Smooth muscle cell (in vitro differentiated cells): ENCODE data around the gene GKN1. TPM values are rescaled to one million over a fixed set of nuclear protein-coding genes. Genes with fewer than 3 reads are reported as not detected.

Experiments used
- DNase-seq: peaks from one replicate; lab custom pipeline; 2025; ENCODE audit not compliant: unreplicated experiment; lab: John Stamatoyannopoulos, UW
- H2AFZ ChIP-seq: fragments of 200-600 bp; sonication (generic); 2 replicates; pipeline ENCODE4 v1.6.0; 2016; ENCODE audit warnings: antibody characterized with exemption, low read depth, mild to moderate bottlenecking
- H3F3A ChIP-seq: fragments of 200-600 bp; sonication (generic); 2 replicates; pipeline ENCODE4 v1.6.0; 2017; ENCODE audit warnings: antibody characterized with exemption, low read depth
- H3K27ac ChIP-seq: fragments of 200-600 bp; sonication (generic); 2 replicates; pipeline ENCODE4 v1.5.1; 2016; ENCODE audit warnings: low read depth, mild to moderate bottlenecking
- H3K27me3 ChIP-seq: fragments of 200-600 bp; sonication (generic); 2 replicates; pipeline ENCODE4 v1.6.1; 2016; ENCODE audit warnings: low read depth, mild to moderate bottlenecking
- H3K36me3 ChIP-seq: fragments of 200-600 bp; sonication (generic); 2 replicates; pipeline ENCODE4 v1.5.1; 2016; ENCODE audit warnings: low read depth
- H3K4me1 ChIP-seq: fragments of 200-600 bp; sonication (generic); 2 replicates; pipeline ENCODE4 v1.5.1; 2016; ENCODE audit warnings: low read depth
- H3K4me2 ChIP-seq: fragments of 200-600 bp; sonication (generic); 2 replicates; pipeline ENCODE4 v1.6.0; 2016; ENCODE audit warnings: mild to moderate bottlenecking
- H3K4me3 ChIP-seq: fragments of 200-600 bp; sonication (generic); 2 replicates; pipeline ENCODE4 v1.5.1; 2016; ENCODE audit warnings: mild to moderate bottlenecking
- H3K79me2 ChIP-seq: fragments of 200-600 bp; sonication (generic); 2 replicates; pipeline ENCODE4 v1.6.0; 2016; ENCODE audit warnings: low read depth, mild to moderate bottlenecking
- H3K9ac ChIP-seq: fragments of 200-600 bp; sonication (generic); 2 replicates; pipeline ENCODE4 v1.6.0; 2016; ENCODE audit warnings: low read depth
- H3K9me3 ChIP-seq: fragments of 200-600 bp; sonication (generic); replicated peaks from 2 replicates; pipeline ENCODE4 v1.5.1; 2016; ENCODE audit warnings: low read depth
- H4K20me1 ChIP-seq: fragments of 200-600 bp; sonication (generic); 2 replicates; pipeline ENCODE4 v1.6.0; 2016; ENCODE audit warnings: low read depth
- CTCF ChIP-seq: fragments of 200-600 bp; sonication (generic); IDR thresholded peaks from 2 replicates; pipeline ENCODE4 v1.5.1; 2017; ENCODE audit warnings: borderline replicate concordance, mild to moderate bottlenecking, antibody characterized with exemption; ENCODE audit not compliant: insufficient read depth, poor library complexity, severe bottlenecking
- WGBS: methylation state at CpG from one replicate; pipeline ENCODE4 v1.1.7; 2016; ENCODE audit warnings: low lambda C conversion rate; 5-methylcytosine and 5-hydroxymethylcytosine counted together
- polyA plus RNA-seq: library from polyadenylated mRNA; unstranded; fragments of >200 nt; fragmentation: Nextera tagmentation; extraction: Ambion mirVana; gene quantifications from 2 replicates; pipeline ENCODE4 v1.2.1, GENCODE V29; 2016
- total RNA-seq: library from RNA; depleted of rRNA; stranded (reverse); fragments of >200 nt; gene quantifications from 2 replicates; pipeline ENCODE4 v1.2.3, GENCODE V29; 2014

Gene GKN1
- total and polyA plus RNA-seq, 2 experiments from 2014 or later = not detected

GRCh38 chr2:68970566-68971265, 3.7 kb upstream of the GKN1 start:
- Histone ChIP-seq H3F3A (peaks cover 9% of the 10 kb centered on the region), H4K20me1 (no peaks in the 10 kb centered on the region), H3K27ac (peak overlapping the region; percentile 81), H3K4me1 (peaks cover 6% of the 10 kb centered on the region), H2AFZ (no peak overlapping the region), H3K79me2 (no peaks in the 10 kb centered on the region), H3K9ac (no peak overlapping the region), H3K27me3 (no peaks in the 10 kb centered on the region), H3K36me3 (no peaks in the 10 kb centered on the region), H3K4me3 (no peak overlapping the region), H3K9me3 (no peaks in the 10 kb centered on the region), H3K4me2 (peak overlapping the region; percentile 56)
- TF ChIP-seq CTCF = no peak
- DNase-seq = no peak
- 94% methylated on average over 8 of the region's 8 CpGs for WGBS

GRCh38 chr2:68971591-68972231, 2.7 kb upstream of the GKN1 start:
- peaks cover 9% of the 10 kb centered on the region for H3F3A ChIP-seq
- H3K4me1 ChIP-seq = peaks cover 6% of the 10 kb centered on the region
- no peak overlapping the region for H3K4me3 ChIP-seq
- H3K9ac ChIP-seq = no peak overlapping the region
- H3K36me3 ChIP-seq = no peaks in the 10 kb centered on the region
- H3K79me2 ChIP-seq = no peaks in the 10 kb centered on the region
- no peak for DNase-seq
- no peak overlapping the region for H2AFZ ChIP-seq
- H3K27ac ChIP-seq = peak overlapping the region; percentile 81
- H3K4me2 ChIP-seq = peak overlapping the region; percentile 56
- no peak for TF ChIP-seq CTCF
- H4K20me1 ChIP-seq = no peaks in the 10 kb centered on the region
- H3K9me3 ChIP-seq = no peaks in the 10 kb centered on the region
- no peaks in the 10 kb centered on the region for H3K27me3 ChIP-seq
- WGBS = 7% methylated on average over 5 of the region's 5 CpGs

- Histone ChIP-seq H3K27ac (no peak overlapping the region), H3K79me2 (no peaks in the 10 kb centered on the region), H3K36me3 (no peaks in the 10 kb centered on the region), H3K9ac (no peak overlapping the region), H2AFZ (no peak overlapping the region), H3K4me1 (peaks cover 6% of the 10 kb centered on the region), H3K4me3 (no peak overlapping the region), H4K20me1 (no peaks in the 10 kb centered on the region), H3F3A (peaks cover 9% of the 10 kb centered on the region), H3K4me2 (no peak overlapping the region), H3K9me3 (no peaks in the 10 kb centered on the region), H3K27me3 (peaks cover 7% of the 10 kb centered on the region)
- TF ChIP-seq CTCF = no peak
- no peak for DNase-seq
- 84% methylated on average over 9 of the region's 9 CpGs for WGBS
Measured at GRCh38 chr2:68974946-68975665, 670 bp downstream of the GKN1 start.
